Activated CD8-positive, alpha-beta memory T cell treated with anti-CD3 and anti-CD28 coated beads, Interleukin-2, amount 10 ng/mL, durations not matched to agents 7 days and 5 days (primary cell): Measurements from ENCODE around the gene TBC1D22A. TPM values are rescaled to one million over a fixed set of nuclear protein-coding genes. Genes with fewer than 3 reads are reported as not detected.

Source experiments
- ATAC-seq: fragments of 150-1000 bp; cut with Tn5 transposase; one replicate; pipeline ENCODE4 v1.10.0; 2021; ENCODE audit warnings: moderate library complexity
- CTCF ChIA-PET: fragments of 350-600 bp; sonication (Branson Sonifier 250); formaldehyde crosslinking; loops from one replicate; lab custom pipeline; 2021; ENCODE audit warnings: antibody characterized with exemption; lab: Charles Lee
- DNase-seq: peaks from one replicate; pipeline ENCODE4 v3.0.0-alpha.2; 2020
- H3K27ac Mint-ChIP-seq: one replicate; pipeline ENCODE4 v1.8.0; 2021; ENCODE audit warnings: mild to moderate bottlenecking, mixed read lengths
- H3K27me3 Mint-ChIP-seq: one replicate; pipeline ENCODE4 v1.8.0; 2021; ENCODE audit warnings: mixed read lengths
- H3K36me3 Mint-ChIP-seq: one replicate; pipeline ENCODE4 v1.8.0; 2021; ENCODE audit warnings: mild to moderate bottlenecking, mixed read lengths
- H3K4me1 Mint-ChIP-seq: one replicate; pipeline ENCODE4 v1.8.0; 2021; ENCODE audit warnings: mixed read lengths
- H3K4me3 Mint-ChIP-seq: one replicate; pipeline ENCODE4 v1.8.0; 2021; ENCODE audit warnings: mild to moderate bottlenecking, moderate library complexity, mixed read lengths
- H3K9me3 Mint-ChIP-seq: one replicate; pipeline ENCODE4 v1.8.0; 2022; ENCODE audit warnings: low read depth, mixed read lengths
- total RNA-seq, 2 experiments: library from RNA; stranded (reverse); gene quantifications; one replicate each; pipeline ENCODE4 v1.2.3, GENCODE V29; 2021

Gene TBC1D22A
- total RNA-seq, 2 experiments from 2014 or later: 32.6 to 44.9 TPM

- H3K9me3 Mint-ChIP-seq: no peaks in the 10 kb centered on the region
- no peaks in the 10 kb centered on the region for H3K27me3 Mint-ChIP-seq
Observed at GRCh38 chr22:46995501-46996360, 233.3 kb downstream of the TBC1D22A start.

DNA sequence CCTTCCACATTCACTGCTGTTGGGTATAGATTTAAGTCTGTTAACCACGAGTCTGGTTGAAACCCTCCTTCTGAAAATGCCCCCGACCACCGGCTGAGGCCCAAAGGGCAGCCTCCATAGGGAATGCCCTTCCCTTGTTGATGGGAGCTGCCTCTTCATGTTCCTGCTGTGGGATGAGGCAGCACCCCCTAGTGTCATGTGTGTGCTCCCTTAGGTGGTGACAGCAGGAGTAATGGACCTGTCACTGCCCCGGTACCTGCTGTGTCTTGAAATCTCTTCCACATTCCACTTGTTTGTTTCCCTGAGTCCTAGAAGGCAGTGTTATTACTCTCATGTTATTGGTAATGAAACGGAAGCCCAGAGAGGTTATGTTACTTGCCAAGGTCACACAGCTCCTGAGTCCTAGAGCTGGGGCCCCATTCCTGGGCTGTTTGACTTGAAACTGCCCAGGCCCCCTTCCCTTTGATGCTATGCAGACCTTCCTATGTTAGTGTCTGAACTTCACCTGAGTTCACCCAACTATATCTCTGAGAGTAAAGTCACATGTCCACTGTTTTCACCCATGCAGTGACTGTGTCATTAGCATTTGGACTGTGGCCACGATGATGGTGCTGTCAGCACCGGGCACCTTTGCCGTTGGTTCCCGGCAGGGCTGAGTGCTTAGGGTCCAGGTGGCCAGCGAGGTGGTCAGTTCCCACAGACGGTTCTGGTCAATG lies 234.3 kb downstream of the TBC1D22A start:
- H3K27ac Mint-ChIP-seq: no peak overlapping the region
- H3K4me3 Mint-ChIP-seq: no peak overlapping the region
- DNase-seq (no peak), ATAC-seq (no peak)
- CTCF ChIA-PET: no interaction called here
- no peaks in the 10 kb centered on the region for H3K27me3 Mint-ChIP-seq
- no peaks in the 10 kb centered on the region for H3K36me3 Mint-ChIP-seq
- peaks cover 12% of the 10 kb centered on the region for H3K4me1 Mint-ChIP-seq
- H3K9me3 Mint-ChIP-seq: no peaks in the 10 kb centered on the region

More at GRCh38 chr22:46995501-46996360, 233.3 kb downstream of the TBC1D22A start:
- ATAC-seq (no peak), DNase-seq (no peak)
- CTCF ChIA-PET: no interaction called here
- Mint-ChIP-seq H3K27ac (no peak overlapping the region), H3K36me3 (no peaks in the 10 kb centered on the region), H3K4me1 (peaks cover 9% of the 10 kb centered on the region), H3K4me3 (no peak overlapping the region)

DNA sequence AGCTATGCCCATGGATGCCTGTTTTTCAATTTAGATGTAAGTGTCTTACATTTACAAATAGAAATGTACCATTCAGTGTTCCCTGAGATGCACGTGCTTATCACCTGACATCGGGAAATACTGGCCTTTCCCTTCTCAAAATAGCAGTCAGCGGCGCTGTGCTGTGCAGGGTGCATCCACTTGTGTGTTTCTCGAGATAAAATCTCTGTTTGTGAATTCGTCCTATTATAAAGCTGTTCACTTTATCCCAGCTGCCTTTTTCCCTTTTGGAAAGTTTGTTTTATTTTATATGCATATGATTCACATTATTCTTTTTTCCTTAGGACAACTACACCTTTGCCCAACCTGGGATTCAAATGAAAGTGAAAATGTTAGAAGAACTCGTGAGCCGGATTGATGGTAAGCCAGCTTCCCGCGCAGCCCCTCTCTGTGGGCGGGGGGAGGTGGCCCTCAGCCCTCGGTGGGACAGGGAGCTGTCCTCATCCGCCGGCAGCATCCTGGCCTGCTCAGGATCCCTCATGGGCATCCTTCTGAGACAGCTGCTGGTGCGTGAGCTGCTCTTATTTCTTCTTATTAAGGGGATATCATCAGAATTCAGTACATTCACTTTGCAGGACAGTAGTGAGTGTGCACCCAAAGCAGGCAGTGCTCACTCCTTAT lies 235.0 kb downstream of the TBC1D22A start:
- Mint-ChIP-seq H3K27me3 (no peaks in the 10 kb centered on the region), H3K27ac (no peak overlapping the region), H3K4me1 (peaks cover 12% of the 10 kb centered on the region), H3K36me3 (no peaks in the 10 kb centered on the region), H3K9me3 (no peaks in the 10 kb centered on the region), H3K4me3 (no peak overlapping the region)
- CTCF ChIA-PET: no interaction called here
- ATAC-seq (no peak), DNase-seq (no peak)

- H3K27ac Mint-ChIP-seq: no peak overlapping the region
- ATAC-seq: no peak
- H3K27me3 Mint-ChIP-seq: no peaks in the 10 kb centered on the region
- H3K36me3 Mint-ChIP-seq: no peaks in the 10 kb centered on the region
- no peaks in the 10 kb centered on the region for H3K9me3 Mint-ChIP-seq
- H3K4me1 Mint-ChIP-seq: peaks cover 12% of the 10 kb centered on the region
- CTCF ChIA-PET: no interaction called here
- no peak overlapping the region for H3K4me3 Mint-ChIP-seq
- DNase-seq: no peak
Observed at GRCh38 chr22:46998331-46998730, 235.9 kb downstream of the TBC1D22A start.

DNA sequence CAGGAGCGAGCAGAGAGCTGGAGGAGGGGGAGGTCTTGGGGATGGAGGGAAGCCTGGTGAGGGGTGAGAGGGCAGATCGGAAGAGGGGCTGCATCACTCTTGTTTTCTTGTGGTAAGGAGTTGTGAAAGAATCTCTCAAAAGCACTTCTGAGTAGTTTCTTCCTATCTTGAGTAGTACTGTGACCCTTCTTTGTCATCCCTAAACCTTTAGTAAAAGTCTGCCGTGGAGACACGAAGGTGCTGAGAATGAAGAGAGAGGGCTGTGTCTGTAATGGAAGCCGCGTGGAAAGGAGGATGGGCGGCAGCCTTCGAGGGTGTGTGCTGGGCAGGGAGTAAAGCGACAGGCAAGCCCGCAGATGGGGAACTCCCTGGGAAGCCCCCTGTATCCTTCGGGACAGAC lies 237.8 kb downstream of the TBC1D22A start:
- Mint-ChIP-seq H3K27ac (no peak overlapping the region), H3K36me3 (no peaks in the 10 kb centered on the region)
- CTCF ChIA-PET: no interaction called here

DNA sequence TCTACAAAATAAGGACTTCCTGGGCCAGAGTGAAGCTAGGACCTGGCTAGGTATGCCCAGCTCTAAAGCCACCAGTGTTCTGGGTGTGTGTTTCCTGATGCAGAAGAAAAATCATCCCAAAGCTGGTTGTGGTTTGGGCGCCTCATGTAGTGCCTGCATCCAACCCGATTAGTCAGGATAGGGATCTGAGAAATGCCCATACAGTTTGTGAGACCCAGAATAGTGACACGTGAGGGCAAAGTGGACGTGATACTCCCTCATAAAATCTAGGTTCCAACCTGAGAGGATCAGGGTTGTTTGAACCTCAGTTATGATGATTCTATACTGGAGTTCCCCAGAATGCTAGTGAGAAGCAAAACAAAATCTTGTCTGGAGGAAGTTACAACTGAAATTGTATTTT lies 238.4 kb downstream of the TBC1D22A start:
- CTCF ChIA-PET: no interaction called here
- no peaks in the 10 kb centered on the region for H3K36me3 Mint-ChIP-seq
- no peaks in the 10 kb centered on the region for H3K27me3 Mint-ChIP-seq
- no peak overlapping the region for H3K4me3 Mint-ChIP-seq
- no peak for ATAC-seq
- DNase-seq: no peak
- no peak overlapping the region for H3K27ac Mint-ChIP-seq
- peaks cover 12% of the 10 kb centered on the region for H3K4me1 Mint-ChIP-seq
- H3K9me3 Mint-ChIP-seq: no peaks in the 10 kb centered on the region

More for the DNA sequence above, 237.8 kb downstream of the TBC1D22A start:
- Mint-ChIP-seq H3K9me3 (no peaks in the 10 kb centered on the region), H3K4me1 (peaks cover 12% of the 10 kb centered on the region), H3K4me3 (no peak overlapping the region), H3K27me3 (no peaks in the 10 kb centered on the region)
- ATAC-seq (no peak), DNase-seq (no peak)

DNA sequence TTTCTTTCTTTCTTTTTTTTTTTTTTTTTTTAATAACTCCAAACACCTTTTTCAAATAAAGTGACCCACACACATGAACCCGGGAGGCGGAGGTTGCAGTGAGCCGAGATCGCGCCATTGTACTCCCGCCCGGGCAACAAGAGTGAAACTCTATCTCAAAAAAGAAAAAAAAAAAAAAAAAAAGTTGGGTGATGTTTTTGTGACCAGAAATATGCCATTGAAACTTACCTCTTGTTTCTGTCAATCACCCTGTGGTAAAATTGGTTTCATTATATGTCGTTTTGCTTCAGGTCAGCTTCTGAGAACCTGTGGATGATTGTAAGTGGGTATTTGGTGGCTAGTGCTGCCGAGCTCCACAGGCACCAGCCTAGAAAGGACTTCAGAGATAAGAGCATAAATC lies 238.8 kb downstream of the TBC1D22A start:
- Mint-ChIP-seq H3K27me3 (no peaks in the 10 kb centered on the region), H3K4me1 (peaks cover 12% of the 10 kb centered on the region), H3K27ac (no peak overlapping the region), H3K4me3 (no peak overlapping the region), H3K9me3 (no peaks in the 10 kb centered on the region), H3K36me3 (no peaks in the 10 kb centered on the region)
- CTCF ChIA-PET: no interaction called here
- DNase-seq (no peak), ATAC-seq (no peak)

DNA sequence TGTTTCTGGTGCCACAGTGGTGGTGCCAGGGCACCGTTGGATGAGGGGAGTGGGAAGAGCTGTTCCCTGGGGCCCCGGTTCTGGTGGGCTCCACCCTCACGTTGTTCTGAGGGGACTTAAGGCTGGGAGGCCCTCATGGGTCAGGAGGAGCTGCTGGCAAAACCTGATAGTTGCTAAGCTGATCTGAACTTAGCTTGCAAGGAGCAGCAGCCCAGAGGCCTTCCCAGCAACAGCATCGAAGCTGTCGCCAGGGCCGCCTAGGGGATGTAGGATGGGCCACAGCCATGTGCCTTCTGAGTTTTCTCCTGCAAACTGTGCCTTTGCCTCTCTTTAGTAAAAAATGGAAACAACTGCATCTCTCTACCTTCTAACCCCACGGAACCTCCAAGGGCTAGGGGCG lies 240.2 kb downstream of the TBC1D22A start:
- H3K9me3 Mint-ChIP-seq: no peaks in the 10 kb centered on the region
- no peak for ATAC-seq
- H3K27me3 Mint-ChIP-seq: no peaks in the 10 kb centered on the region

DNA sequence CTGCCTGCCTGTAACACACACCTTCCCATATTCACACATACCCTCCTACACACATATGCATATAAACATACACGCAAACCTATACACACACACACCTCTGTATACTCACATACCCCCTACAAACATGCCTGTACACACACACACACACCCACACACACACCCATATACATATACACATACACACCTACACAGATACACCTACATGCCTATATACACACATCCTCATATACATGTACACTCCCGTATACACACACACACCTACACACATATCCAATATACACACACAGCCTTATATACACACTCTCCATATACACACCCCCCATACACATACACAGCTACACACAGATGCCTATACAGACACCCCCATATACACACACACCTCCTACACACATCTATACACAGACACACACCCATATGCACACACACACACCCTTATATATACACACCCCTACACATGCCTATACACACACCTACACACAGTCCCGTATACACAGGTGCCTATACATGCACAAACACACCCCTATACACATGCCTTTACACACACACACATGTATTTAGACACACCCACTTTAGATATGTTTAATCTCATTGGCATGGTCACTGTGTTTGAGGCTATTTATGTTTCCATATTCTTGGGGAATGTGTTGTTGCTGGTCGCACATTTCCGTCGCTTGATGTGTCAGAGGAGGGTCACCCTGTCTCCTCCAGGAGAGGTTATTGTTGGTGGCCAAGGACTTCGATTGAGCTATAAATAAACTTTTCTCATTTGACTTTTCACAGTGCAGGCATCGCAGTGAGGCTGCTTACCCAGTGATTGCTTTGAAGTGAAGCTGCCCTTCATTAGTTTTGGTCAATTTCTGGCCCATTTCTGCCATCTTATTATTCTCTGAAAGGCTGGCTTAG lies 243.3 kb downstream of the TBC1D22A start:
- peaks cover 3% of the 10 kb centered on the region for H3K4me1 Mint-ChIP-seq
- no peaks in the 10 kb centered on the region for H3K36me3 Mint-ChIP-seq
- H3K27me3 Mint-ChIP-seq: no peaks in the 10 kb centered on the region
- CTCF ChIA-PET: no interaction called here
- DNase-seq: no peak
- no peak for ATAC-seq
- H3K9me3 Mint-ChIP-seq: no peaks in the 10 kb centered on the region
- no peak overlapping the region for H3K4me3 Mint-ChIP-seq
- no peak overlapping the region for H3K27ac Mint-ChIP-seq

More for the DNA sequence above, 240.2 kb downstream of the TBC1D22A start:
- H3K4me1 Mint-ChIP-seq: peaks cover 12% of the 10 kb centered on the region
- no peak overlapping the region for H3K4me3 Mint-ChIP-seq
- no peaks in the 10 kb centered on the region for H3K36me3 Mint-ChIP-seq
- DNase-seq: no peak
- CTCF ChIA-PET: no interaction called here
- no peak overlapping the region for H3K27ac Mint-ChIP-seq

GRCh38 chr22:47006433-47006832 lies 244.0 kb downstream of the TBC1D22A start:
- Mint-ChIP-seq H3K4me1 (no peaks in the 10 kb centered on the region), H3K36me3 (no peaks in the 10 kb centered on the region), H3K9me3 (no peaks in the 10 kb centered on the region), H3K27ac (no peak overlapping the region), H3K4me3 (no peak overlapping the region), H3K27me3 (no peaks in the 10 kb centered on the region)
- CTCF ChIA-PET: no interaction called here
- no peak for ATAC-seq
- DNase-seq: no peak

- H3K36me3 Mint-ChIP-seq: no peaks in the 10 kb centered on the region
Observed at GRCh38 chr22:47006869-47007268, 244.4 kb downstream of the TBC1D22A start.

DNA sequence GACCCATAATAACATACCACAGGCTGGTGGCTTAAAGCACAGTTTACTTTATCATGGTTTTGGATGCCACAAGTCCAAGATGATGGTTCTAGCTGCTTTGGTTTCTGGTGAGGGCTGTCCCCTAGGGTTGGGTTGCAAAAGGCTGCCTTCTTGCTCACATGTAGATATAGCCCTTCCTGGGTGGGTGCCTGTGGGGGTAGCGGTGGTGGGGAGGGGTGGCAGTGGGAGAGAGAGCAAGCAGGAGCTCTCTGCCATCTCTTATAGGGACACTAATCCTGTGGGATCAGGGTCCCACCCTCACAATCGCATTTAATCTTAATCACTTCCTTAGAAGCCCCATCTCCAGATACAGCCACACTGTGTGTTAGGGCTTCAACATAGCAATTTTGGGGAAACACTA lies 245.0 kb downstream of the TBC1D22A start:
- ATAC-seq (no peak), DNase-seq (no peak)
- no peaks in the 10 kb centered on the region for H3K27me3 Mint-ChIP-seq
- no peaks in the 10 kb centered on the region for H3K9me3 Mint-ChIP-seq
- no peaks in the 10 kb centered on the region for H3K36me3 Mint-ChIP-seq
- H3K27ac Mint-ChIP-seq: no peak overlapping the region
- CTCF ChIA-PET: no interaction called here
- no peak overlapping the region for H3K4me3 Mint-ChIP-seq
- peaks cover under 1% of the 10 kb centered on the region for H3K4me1 Mint-ChIP-seq

More at GRCh38 chr22:47006869-47007268, 244.4 kb downstream of the TBC1D22A start:
- H3K9me3 Mint-ChIP-seq: no peaks in the 10 kb centered on the region
- H3K4me1 Mint-ChIP-seq: no peaks in the 10 kb centered on the region
- CTCF ChIA-PET: no interaction called here
- H3K27me3 Mint-ChIP-seq: no peaks in the 10 kb centered on the region
- ATAC-seq (no peak), DNase-seq (no peak)
- no peak overlapping the region for H3K27ac Mint-ChIP-seq
- no peak overlapping the region for H3K4me3 Mint-ChIP-seq
